ENCODE measurements around the gene MPP2.
"Not testable (repeated sequence)": the region's sequence is repeated elsewhere in the genome, so short reads cannot be mapped to it uniquely, and the experiment has no call there.

Gene MPP2

GRCh38 chr17:43900858-43901754 is 6.2 kb downstream of the MPP2 start:
- DNase-seq = no peak

DNA sequence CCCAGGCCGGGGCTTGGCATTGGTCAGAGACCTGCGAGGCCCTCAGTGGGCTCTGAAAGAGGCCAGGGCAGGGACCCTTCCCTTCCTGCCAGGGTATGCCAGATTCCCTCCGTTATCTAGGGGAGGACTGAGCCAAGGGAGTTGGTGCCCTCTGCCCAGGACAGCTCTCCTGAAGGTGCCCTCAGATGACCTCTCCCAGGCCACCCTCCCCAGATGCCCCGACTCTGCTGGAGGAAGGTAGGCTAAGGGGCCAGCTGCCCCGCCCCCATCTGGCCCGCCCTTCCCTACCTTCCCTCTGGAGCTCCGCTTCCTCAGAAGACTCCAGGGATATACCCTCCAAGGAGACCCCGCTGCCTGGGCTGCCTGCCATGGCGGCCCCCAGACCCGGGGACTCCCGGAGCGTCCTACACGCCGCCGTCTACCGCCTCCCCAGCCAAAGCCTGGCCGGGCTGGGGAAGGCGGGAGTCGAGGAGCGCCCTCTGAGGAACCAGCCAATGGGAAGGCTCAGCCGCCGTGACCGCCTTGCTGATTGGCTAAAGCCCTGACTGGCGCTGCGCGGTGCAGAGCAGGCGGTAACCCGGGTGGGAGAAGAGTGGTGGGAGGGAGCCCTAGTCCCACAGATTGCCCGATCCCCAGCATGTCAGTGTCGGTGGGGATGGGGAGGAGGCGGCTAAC is 7.0 kb downstream of the MPP2 start:
- no peak for DNase-seq

DNA sequence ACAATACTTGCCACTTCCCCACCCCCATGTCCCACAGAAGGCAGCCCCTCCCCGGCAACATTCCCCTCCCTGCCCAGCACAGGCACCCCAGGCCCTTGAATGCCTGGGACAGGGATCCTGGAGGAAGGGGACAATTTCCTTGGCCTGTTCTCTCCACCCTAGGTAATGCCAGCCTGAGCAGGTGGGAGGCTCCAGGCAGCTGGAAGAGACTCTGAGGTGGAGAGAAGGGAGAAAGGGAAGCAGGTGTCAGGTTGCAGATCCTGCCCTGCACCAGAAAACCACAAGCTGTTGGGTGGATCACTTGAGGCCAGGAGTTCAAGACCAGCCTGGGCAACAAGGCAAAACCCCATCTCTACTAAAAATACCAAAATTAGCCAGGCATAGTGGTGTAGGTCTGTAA is 8.9 kb downstream of the MPP2 start:
- DNase-seq = no peak

- DNase-seq = no peak
These were observed 9.5 kb downstream of the MPP2 start for GRCh38 chr17:43897831-43898230.

- DNase-seq = not testable (repeated sequence)
These were observed 12.8 kb downstream of the MPP2 start for GRCh38 chr17:43894494-43894893.

DNA sequence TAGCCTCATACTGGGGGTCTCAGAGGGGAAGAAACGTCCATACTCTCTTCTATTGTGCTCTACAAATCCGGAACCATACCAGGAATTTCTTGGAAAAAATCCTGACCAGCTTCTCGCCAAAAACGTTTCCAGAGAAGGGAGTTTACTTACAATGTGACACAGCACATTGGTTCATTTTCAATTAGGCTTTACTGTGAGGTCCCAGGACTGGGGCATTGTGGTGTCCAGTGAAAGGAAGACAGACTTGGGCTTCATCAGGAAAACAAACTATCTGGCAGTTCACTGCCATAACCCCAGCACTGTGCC is 14.7 kb downstream of the MPP2 start:
- DNase-seq = no peak

DNA sequence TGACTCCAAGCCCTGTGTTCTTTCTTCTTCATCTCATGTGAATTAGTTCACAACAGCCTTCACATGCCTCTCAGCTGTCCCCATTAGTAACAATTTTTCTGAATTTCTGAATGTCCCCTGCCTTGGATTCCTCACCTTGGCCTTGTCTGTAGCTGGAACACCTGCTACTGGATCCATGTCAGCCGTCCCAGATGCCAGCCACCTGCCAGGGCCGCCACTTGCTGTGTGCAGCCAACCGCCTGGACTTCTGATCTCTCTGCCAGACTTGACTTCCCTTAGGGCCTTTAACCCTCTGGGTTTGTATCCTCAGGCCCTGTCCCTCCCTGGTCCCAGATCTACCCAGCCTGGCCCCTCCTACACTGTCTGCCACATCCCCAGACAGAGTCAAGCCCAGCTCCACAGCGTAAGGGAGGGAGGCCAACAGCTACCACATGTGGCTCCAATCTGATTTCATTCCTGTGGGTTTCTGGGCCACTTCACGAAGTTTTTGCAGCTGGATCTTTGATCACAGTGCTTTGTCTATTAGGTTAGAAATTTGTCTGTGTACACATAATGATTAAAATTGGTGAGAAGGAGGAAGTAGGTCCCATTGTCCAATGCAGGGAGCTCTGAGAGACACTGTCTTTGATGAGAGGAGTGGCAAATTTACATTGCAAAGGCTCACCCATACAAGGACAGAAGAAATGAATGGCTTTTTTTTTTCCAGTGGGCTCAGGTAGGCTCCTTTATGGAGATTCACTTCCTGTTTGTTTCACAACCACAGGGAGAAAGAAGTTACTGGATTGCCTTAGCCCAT is 15.3 kb downstream of the MPP2 start:
- no peak for DNase-seq

GRCh38 chr17:43890240-43890639 is 17.1 kb downstream of the MPP2 start:
- DNase-seq = no peak

DNA sequence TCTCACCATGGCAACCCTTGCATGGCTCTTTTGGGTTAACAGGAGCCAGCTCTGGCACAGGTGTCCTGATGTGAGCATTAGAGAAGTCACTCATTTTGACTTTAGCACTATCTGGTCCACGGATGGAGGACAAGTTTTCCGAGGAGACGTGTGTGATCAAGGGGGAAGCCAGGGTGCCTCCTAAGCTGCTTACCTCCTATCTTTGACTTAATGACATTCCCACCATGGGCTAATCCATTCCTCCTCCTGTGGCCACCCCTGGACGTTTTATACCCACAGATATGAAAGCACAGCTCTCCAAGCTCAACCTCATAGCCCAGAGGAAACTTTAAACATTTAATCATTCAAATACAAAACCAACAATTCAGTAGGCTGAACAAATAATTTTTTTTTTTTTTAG is 18.8 kb downstream of the MPP2 start:
- no peak for DNase-seq

DNA sequence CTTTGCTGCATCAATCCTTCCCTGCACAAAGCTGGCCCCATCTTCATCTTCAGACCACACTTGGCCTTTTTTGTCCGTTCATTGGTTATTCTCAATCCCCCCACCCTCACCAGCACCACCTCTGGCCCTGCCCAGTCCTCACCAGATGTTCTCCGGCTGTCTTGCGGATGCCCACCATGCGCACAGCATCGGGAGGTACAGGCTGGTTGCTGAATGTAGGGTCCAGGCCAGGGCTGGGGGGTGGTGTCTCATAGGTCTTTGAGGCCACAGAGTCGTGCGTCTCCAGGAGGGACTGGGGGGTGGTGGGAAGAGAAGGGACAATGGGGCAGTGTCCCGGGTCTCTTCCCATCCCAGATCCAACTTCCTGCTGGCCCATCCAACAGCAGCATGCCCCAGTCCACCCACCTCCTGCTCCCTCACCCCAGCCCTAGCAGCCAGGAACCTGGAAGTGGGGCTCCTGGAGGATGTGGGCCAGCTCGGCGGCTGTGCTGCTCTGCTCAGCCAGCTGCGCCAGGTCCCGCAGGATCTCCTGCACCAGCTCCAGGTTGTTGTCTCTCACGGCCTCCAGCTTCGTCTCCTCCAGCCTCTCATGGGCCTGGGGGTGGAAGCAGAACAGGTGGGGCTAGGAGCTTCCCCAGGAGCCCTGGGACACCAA is 24.4 kb downstream of the MPP2 start:
- DNase-seq = no peak

DNA sequence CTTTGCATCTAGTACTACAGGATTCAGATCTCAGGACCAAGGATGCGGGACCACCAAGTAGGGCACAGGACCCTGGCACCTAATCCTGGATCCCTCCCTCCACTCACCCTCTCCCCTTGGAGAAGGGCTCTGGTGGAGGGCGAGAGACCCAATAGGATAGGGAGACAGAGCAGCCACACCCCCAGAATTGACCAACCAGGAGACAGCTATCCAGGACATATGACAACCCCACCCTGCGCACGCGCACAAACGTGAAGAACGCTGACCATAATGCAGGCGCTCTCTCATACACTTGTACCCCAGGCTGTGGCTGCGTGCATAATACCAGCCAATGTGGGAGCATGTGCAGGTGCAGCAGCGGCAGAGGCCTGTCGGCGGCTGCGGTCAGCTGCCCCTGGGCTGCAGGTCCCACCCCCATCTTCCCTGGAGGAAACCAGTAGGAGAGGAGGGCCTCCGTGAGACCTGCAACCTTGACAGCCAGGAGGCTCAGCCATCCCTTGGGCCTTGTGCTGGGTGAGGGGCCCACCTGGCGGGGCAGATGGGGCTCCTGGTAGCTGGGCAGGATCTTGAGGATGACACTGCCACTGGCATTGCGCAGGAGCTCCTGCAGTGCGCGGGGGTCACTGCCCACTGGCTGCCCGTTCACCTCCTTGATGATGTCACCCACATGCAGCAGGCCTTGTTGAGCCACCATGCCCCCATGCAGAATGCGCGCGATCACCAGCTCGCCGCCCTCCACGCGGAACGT is 25.4 kb downstream of the MPP2 start:
- no peak for DNase-seq

GRCh38 chr17:43881181-43881580 is 26.2 kb downstream of the MPP2 start:
- no peak for DNase-seq

GRCh38 chr17:43880420-43880991 is 26.8 kb downstream of the MPP2 start:
- DNase-seq = no peak

DNA sequence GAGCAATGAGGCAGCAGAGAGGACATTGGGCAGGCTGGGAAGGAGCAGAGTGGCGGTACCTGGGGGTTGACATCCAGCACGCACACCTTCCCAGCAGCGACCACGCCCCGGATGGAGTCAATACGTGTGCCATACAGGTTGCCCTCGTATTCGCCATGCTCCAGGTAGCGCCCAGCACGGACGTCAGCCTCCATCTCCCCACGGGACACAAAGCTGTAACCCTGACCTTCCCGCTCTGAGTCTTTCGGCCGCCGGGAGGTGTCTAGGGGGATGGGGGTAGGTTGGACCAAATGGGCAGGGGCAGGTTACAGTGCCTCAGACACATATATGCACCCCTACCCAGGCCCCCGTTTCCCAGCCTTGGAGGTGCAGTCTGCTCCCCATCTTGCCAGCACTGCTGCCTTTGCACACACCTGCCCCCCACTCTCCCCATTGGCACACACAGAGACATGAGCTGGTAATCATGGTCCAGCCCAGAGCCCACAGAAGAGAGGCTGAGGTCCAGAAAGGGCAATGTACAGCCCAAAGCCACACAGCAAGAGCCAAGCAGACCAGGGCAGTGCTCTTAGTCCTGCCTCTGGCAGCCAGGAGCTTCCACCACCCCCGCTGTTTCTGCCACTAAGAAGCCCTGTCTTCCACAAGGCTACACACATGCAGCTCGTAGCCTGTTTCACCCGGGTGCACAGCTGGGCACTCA is 27.5 kb downstream of the MPP2 start:
- DNase-seq = no peak

DNA sequence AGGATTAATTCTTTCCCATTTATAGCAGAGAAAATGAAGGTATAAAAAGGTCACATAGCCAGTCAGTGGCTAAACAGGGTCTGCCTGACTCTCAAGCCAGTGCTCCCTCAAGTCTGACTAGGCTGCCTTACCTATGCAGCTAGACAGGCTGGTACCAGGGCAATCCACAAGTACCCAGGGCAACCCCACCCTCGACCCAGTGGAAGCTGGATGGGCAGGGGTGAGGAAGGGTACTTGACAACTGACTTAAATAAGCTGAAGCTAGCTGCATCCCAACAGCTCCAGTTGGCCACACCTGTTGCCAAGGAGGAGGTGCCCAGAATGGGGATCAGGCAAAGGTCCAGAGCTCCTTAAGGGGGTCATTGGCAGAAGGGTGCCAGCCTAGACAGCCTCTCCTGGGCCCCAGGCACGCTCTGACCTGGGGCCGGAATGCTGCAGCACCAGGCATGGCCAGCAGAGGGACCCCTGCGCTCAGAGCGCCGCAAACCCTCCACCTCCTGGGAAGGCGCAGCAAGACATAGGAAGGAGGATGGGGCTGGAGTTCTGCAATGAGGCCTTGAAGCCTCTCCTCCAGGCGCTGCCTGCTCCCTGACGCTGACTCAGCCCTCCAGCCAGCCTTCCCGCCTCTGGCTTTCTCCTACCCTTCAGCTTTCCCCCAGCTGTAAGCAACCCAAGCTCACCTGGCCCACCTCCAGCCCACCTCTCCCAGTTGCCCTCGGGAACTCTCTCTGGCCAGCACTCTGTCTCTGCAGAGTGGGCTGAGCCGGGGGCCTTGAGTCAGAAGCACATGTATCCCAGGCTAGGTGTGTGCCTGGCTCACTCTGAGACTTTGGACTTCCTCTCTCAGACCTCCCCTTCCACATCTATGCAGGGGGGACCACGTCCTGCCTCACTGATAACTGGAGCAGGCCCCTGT is 28.8 kb downstream of the MPP2 start:
- peak; percentile 57 for DNase-seq

- DNase-seq = no peak
These were observed 29.7 kb downstream of the MPP2 start for GRCh38 chr17:43877451-43878155.

DNA sequence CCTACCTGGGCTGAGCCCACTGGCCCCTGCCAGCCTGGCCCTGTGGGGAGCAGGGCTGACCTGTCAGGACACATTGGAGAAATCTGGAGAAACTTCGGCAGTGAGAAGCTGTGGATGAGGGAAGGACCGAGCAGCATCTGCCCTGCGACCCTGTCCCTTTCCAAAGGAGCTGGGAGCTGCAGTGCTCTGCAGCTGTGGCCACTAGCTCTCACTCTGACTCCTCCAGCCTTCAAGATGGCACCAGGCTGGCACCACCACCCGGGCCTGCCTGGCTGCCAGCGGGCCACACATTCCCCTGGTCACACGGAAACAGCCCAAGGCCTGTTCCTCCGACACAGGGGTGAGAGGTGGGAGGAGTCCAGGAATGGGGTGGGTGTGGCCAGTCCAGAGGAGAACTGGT is 30.3 kb downstream of the MPP2 start:
- no peak for DNase-seq

DNA sequence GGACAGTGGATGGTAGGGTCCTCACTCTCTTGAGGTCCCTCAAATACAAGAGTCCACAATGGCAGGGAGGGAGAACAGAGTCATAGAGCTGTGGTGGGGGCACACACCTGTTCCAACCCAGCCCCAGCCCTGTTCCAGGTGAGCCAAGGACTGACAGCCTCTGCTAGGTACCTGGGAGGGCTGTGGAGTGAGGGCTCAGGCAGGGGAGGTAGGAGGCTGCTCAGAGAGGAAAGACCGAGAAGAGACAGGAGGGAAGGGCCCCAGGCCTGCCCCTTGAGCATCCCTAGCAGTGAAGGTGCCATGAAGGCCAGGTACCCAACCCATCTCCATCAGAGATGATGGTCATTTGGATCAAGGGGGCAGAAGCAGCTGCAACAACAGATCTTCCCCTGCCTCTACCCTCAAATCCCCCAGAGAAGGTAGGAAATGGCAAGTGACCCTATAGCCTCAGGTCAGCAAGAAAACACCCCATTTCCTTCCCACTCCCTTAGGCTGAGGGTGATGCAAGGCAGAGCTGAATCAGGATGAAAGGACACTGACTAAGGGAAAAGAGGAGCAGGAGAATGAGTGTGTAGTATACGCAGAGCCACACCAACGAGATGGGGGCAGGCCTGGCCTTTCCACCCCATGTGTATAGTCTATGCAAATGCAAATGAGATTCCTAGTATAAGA is 31.7 kb downstream of the MPP2 start:
- DNase-seq = no peak

DNA sequence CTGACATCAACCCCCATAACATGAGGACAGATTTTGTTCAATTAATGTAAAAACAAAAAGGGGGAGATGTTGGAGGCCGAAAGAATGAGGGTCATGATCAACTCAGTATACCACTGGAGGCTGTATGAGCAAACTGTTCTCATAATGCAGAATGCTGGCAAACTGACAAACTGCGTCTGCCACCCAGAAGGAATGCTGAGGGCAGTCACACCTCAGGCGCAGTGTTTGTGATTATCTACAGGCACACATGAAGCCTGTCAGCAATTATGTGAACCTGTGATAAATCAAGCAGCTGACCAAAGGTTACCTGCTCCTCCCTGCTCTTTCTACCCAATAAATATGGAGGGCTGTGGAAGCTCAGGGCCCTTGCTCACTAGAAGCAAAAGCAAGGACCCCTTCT is 33.0 kb downstream of the MPP2 start:
- DNase-seq = no peak
